Astrocyte of the spinal cord (primary cell): ENCODE results near the gene RPL22L1.

Source experiments
- DNase-seq: peaks from one replicate; pipeline ENCODE4 v3.0.0; 2011; ENCODE audit warnings: low read depth, low spot score
- H3K4me3 ChIP-seq: 2 replicates; pipeline ENCODE4 v1.5.1; 2011; ENCODE audit warnings: low read depth, mild to moderate bottlenecking, low read length, moderate library complexity
- CTCF ChIP-seq: IDR thresholded peaks from 2 replicates; pipeline ENCODE4 v1.5.1; 2012; ENCODE audit warnings: low read depth, mild to moderate bottlenecking, low read length, inconsistent platforms
- in situ Hi-C: cut with HindIII; loops from 2 replicates; pipeline ENCODE4 v1.10.0; 2017; ENCODE audit warnings: low sequenced_read_pairs

The RPL22L1 gene

GRCh38 chr3:170844377-170844776 is 25.6 kb downstream of the RPL22L1 start:
- TF ChIP-seq CTCF, result no peak
- no peak overlapping the region for H3K4me3 ChIP-seq
- in situ Hi-C loops, result no loop called here
- DNase-seq, result no peak

- H3K4me3 ChIP-seq, result no peak overlapping the region
- in situ Hi-C loops, result no loop called here
- peak; percentile 60 for DNase-seq
- no peak for TF ChIP-seq CTCF
Measured at GRCh38 chr3:170840291-170840859, 29.6 kb downstream of the RPL22L1 start.

GRCh38 chr3:170839518-170840100 is 30.4 kb downstream of the RPL22L1 start:
- H3K4me3 ChIP-seq, result no peak overlapping the region
- in situ Hi-C loops, result no loop called here
- TF ChIP-seq CTCF, result no peak
- peak; percentile 15 for DNase-seq

GRCh38 chr3:170836491-170836890 is 33.5 kb downstream of the RPL22L1 start:
- in situ Hi-C loops, result no loop called here
- H3K4me3 ChIP-seq, result no peak overlapping the region
- DNase-seq, result no peak
- no peak for TF ChIP-seq CTCF

- in situ Hi-C loops, result no loop called here
- TF ChIP-seq CTCF, result no peak
- DNase-seq, result peak; percentile 63
- H3K4me3 ChIP-seq, result no peak overlapping the region
Measured at GRCh38 chr3:170835336-170835735, 34.7 kb downstream of the RPL22L1 start.

GRCh38 chr3:170830580-170830979 is 39.4 kb downstream of the RPL22L1 start:
- no peak for TF ChIP-seq CTCF
- in situ Hi-C loops, result no loop called here
- DNase-seq, result no peak
- H3K4me3 ChIP-seq, result no peak overlapping the region
